Neutrophil (primary cell): Measurements from ENCODE around the gene CEP89.

Experiments used
- H3K27ac ChIP-seq: fragments of 200-600 bp; sonication (generic); 2 replicates; pipeline ENCODE4 v1.5.1; 2016; ENCODE audit warnings: mild to moderate bottlenecking, moderate library complexity
- H3K27me3 ChIP-seq: fragments of 200-600 bp; sonication (generic); 2 replicates; pipeline ENCODE4 v1.6.0; 2016; ENCODE audit warnings: mild to moderate bottlenecking
- H3K36me3 ChIP-seq: fragments of 200-600 bp; sonication (generic); 2 replicates; pipeline ENCODE4 v1.5.1; 2017
- H3K4me1 ChIP-seq, 2 experiments: fragments of 200-600 bp in 1 of 2; sonication (generic) in 1 of 2; 1 replicate in 1 of 2; 2 replicates in 1 of 2; pipeline versions ENCODE4 v1.5.1 to v1.6.1; 2013 to 2016; ENCODE audit warnings: low read depth in 1 of 2, low read length in 1 of 2, mild to moderate bottlenecking in 1 of 2, moderate library complexity in 1 of 2; ENCODE audit not compliant: control insufficient read depth in 1 of 2, insufficient read depth in 1 of 2
- H3K4me3 ChIP-seq, 2 experiments: fragments of 200-600 bp in 1 of 2; sonication (generic) in 1 of 2; 1 replicate in 1 of 2; 2 replicates in 1 of 2; pipeline ENCODE4 v1.5.1; 2013 to 2016; ENCODE audit warnings: low read depth in 1 of 2, low read length in 1 of 2, mild to moderate bottlenecking in 1 of 2, moderate library complexity in 1 of 2
- H3K9me3 ChIP-seq: fragments of 200-600 bp; sonication (generic); 2 replicates; pipeline ENCODE4 v1.5.1; 2016
- CTCF ChIP-seq: fragments of 200-600 bp; sonication (generic); IDR thresholded peaks from 2 replicates; pipeline ENCODE4 v1.5.1; 2016; ENCODE audit warnings: antibody characterized with exemption

CEP89 gene

GRCh38 chr19:32930567-32930966 is 41.2 kb downstream of the CEP89 start:
- Histone ChIP-seq H3K36me3 (peaks cover 32% of the 10 kb centered on the region), H3K27me3 (no peaks in the 10 kb centered on the region), H3K27ac (no peak overlapping the region), H3K4me3 (no peak overlapping the region), H3K9me3 (no peaks in the 10 kb centered on the region), H3K4me1 (no peaks in the 10 kb centered on the region)
- no peak for TF ChIP-seq CTCF

GRCh38 chr19:32928806-32929205 is 43.0 kb downstream of the CEP89 start:
- Histone ChIP-seq H3K36me3 (peaks cover 36% of the 10 kb centered on the region), H3K4me3 (no peak overlapping the region), H3K27me3 (no peaks in the 10 kb centered on the region), H3K4me1 (no peaks in the 10 kb centered on the region), H3K27ac (no peak overlapping the region), H3K9me3 (no peaks in the 10 kb centered on the region)
- no peak for TF ChIP-seq CTCF

- H3K4me3 ChIP-seq = no peak overlapping the region
- no peak overlapping the region for H3K27ac ChIP-seq
- H3K4me1 ChIP-seq = no peaks in the 10 kb centered on the region
- H3K9me3 ChIP-seq = no peaks in the 10 kb centered on the region
- no peaks in the 10 kb centered on the region for H3K27me3 ChIP-seq
- TF ChIP-seq CTCF = no peak
- peaks cover 33% of the 10 kb centered on the region for H3K36me3 ChIP-seq
These were observed 47.6 kb downstream of the CEP89 start for GRCh38 chr19:32924200-32924599.

- Histone ChIP-seq H3K27me3 (no peaks in the 10 kb centered on the region), H3K9me3 (no peaks in the 10 kb centered on the region), H3K4me3 (no peak overlapping the region), H3K27ac (no peak overlapping the region), H3K36me3 (peaks cover 39% of the 10 kb centered on the region), H3K4me1 (no peaks in the 10 kb centered on the region)
- TF ChIP-seq CTCF = no peak
These were observed 50.1 kb downstream of the CEP89 start for GRCh38 chr19:32921624-32922023.

- TF ChIP-seq CTCF = no peak
- peaks cover 30% of the 10 kb centered on the region for H3K36me3 ChIP-seq
These were observed 52.4 kb downstream of the CEP89 start for GRCh38 chr19:32919365-32919764.

GRCh38 chr19:32917616-32917996 is 54.2 kb downstream of the CEP89 start:
- H3K36me3 ChIP-seq = peaks cover 25% of the 10 kb centered on the region
- no peak overlapping the region for H3K27ac ChIP-seq
- H3K4me3 ChIP-seq = no peak overlapping the region
- H3K9me3 ChIP-seq = no peaks in the 10 kb centered on the region
- H3K4me1 ChIP-seq = no peaks in the 10 kb centered on the region
- TF ChIP-seq CTCF = no peak
- H3K27me3 ChIP-seq = no peaks in the 10 kb centered on the region

More at GRCh38 chr19:32919365-32919764, 52.4 kb downstream of the CEP89 start:
- Histone ChIP-seq H3K27me3 (no peaks in the 10 kb centered on the region), H3K27ac (no peak overlapping the region), H3K4me1 (no peaks in the 10 kb centered on the region), H3K4me3 (no peak overlapping the region), H3K9me3 (no peaks in the 10 kb centered on the region)
